Colon (tissue), 2 donors: ENCODE data around the gene BTBD3.

Source experiments
- FAIRE-seq: peaks from 2 replicates; lab custom pipeline; 2012; peaks lifted over from hg19 to GRCh38; lab: Jason Lieb, UNC
- donor health status: control.
- donor health status: control.

Gene BTBD3

GRCh38 chr20:11970243-11970836, 52.6 kb downstream of the BTBD3 start:
- no peak for FAIRE-seq

- FAIRE-seq = no peak
Observed at GRCh38 chr20:11972478-11972877, 54.8 kb downstream of the BTBD3 start.
